GM21360 (cell line): ENCODE results near the gene APOBEC3F.
"Not testable (repeated sequence)": the region's sequence is repeated elsewhere in the genome, so short reads cannot be mapped to it uniquely, and the experiment has no call there.

Source experiments
- ATAC-seq: cut with Tn5 transposase; IDR thresholded peaks from one replicate; pipeline ENCODE4 v1.9.1; 2021; ENCODE audit warnings: mild to moderate bottlenecking, moderate library complexity; ENCODE audit not compliant: unreplicated experiment

APOBEC3F gene

GRCh38 chr22:39026509-39027150, 14.0 kb upstream of the APOBEC3F start:
- no peak for ATAC-seq

- no peak for ATAC-seq
Measured at GRCh38 chr22:39027717-39028116, 12.9 kb upstream of the APOBEC3F start.

GRCh38 chr22:39028281-39028680, 12.4 kb upstream of the APOBEC3F start:
- ATAC-seq, result no peak

- ATAC-seq, result no peak
Measured at GRCh38 chr22:39029227-39029626, 11.4 kb upstream of the APOBEC3F start.

GRCh38 chr22:39030705-39031104, 10.0 kb upstream of the APOBEC3F start:
- no peak for ATAC-seq

GRCh38 chr22:39031434-39032295, 9.0 kb upstream of the APOBEC3F start:
- ATAC-seq, result not testable (repeated sequence)

GRCh38 chr22:39037071-39037470, 3.6 kb upstream of the APOBEC3F start:
- ATAC-seq, result not testable (repeated sequence)

GRCh38 chr22:39039306-39040126, 1.1 kb upstream of the APOBEC3F start:
- ATAC-seq, result no peak

- not testable (repeated sequence) for ATAC-seq
Measured at GRCh38 chr22:39040155-39040537, 518 bp upstream of the APOBEC3F start.

- no peak for ATAC-seq
Measured at GRCh38 chr22:39041908-39042307, 1.2 kb downstream of the APOBEC3F start.

- not testable (repeated sequence) for ATAC-seq
Measured at GRCh38 chr22:39043063-39043462, 2.4 kb downstream of the APOBEC3F start.

GRCh38 chr22:39045136-39045535, 4.5 kb downstream of the APOBEC3F start:
- not testable (repeated sequence) for ATAC-seq

GRCh38 chr22:39049486-39049885, 8.8 kb downstream of the APOBEC3F start:
- ATAC-seq, result not testable (repeated sequence)

- ATAC-seq, result not testable (repeated sequence)
Measured at GRCh38 chr22:39051844-39052495, 11.3 kb downstream of the APOBEC3F start.

- no peak for ATAC-seq
Measured at GRCh38 chr22:39055658-39056057, 15.0 kb downstream of the APOBEC3F start.

GRCh38 chr22:39061290-39061689, 20.6 kb downstream of the APOBEC3F start:
- not testable (repeated sequence) for ATAC-seq

GRCh38 chr22:39061951-39062350, 21.3 kb downstream of the APOBEC3F start:
- not testable (repeated sequence) for ATAC-seq

GRCh38 chr22:39063904-39064303, 23.2 kb downstream of the APOBEC3F start:
- not testable (repeated sequence) for ATAC-seq

- ATAC-seq, result not testable (repeated sequence)
Measured at GRCh38 chr22:39066442-39067276, 26.0 kb downstream of the APOBEC3F start.
